Endothelial cell of umbilical vein (primary cell): ENCODE data around the gene DGAT2. TPM values are rescaled to one million over a fixed set of nuclear protein-coding genes. Genes with fewer than 3 reads are reported as not detected.

Source experiments
- BruUV-seq: library from RNA; stranded (reverse); fragments of 400-500 nt; replicated peaks from 2 replicates; lab custom pipeline; 2021; lab: Mats Ljungman, UMichigan
- CTCF ChIA-PET: fragments of 300-600, 350-600 bp; sonication (Branson Sonifier 250); formaldehyde crosslinking; loops from one replicate; lab custom pipeline; 2021; ENCODE audit warnings: antibody characterized with exemption, inconsistent platforms; lab: Charles Lee
- POLR2A ChIA-PET: fragments of 300-600, 350-600 bp; sonication (Branson Sonifier 250); formaldehyde crosslinking; loops from one replicate; lab custom pipeline; 2021; ENCODE audit warnings: antibody characterized with exemption, inconsistent platforms; lab: Charles Lee
- DNase-seq: peaks from one replicate; pipeline ENCODE4 v3.0.0-alpha.2; 2011; ENCODE audit warnings: low read depth, low spot score
- FAIRE-seq: peaks from 2 replicates; lab custom pipeline; 2011; peaks lifted over from hg19 to GRCh38; lab: Jason Lieb, UNC
- H2AFZ ChIP-seq: 2 replicates; pipeline ENCODE4 v1.6.0; 2012; ENCODE audit warnings: low read depth, low read length, control low read depth, inconsistent platforms
- H3K27ac ChIP-seq: 2 replicates; pipeline ENCODE4 v1.5.1; 2011; ENCODE audit warnings: low read depth, mild to moderate bottlenecking, control low read depth, low read length, moderate library complexity; ENCODE audit not compliant: insufficient read depth
- H3K27me3 ChIP-seq, 2 experiments: 2 replicates each; pipeline versions ENCODE4 v1.6.0 to v1.6.1; 2011; ENCODE audit warnings: low read length in 2 of 2, mixed read lengths in 1 of 2; ENCODE audit not compliant: control insufficient read depth in 2 of 2, insufficient read depth in 2 of 2
- H3K36me3 ChIP-seq, 2 experiments: 2 replicates in 1 of 2; 3 replicates in 1 of 2; pipeline ENCODE4 v1.5.1; 2011; ENCODE audit warnings: low read length in 2 of 2, mild to moderate bottlenecking in 1 of 2, moderate library complexity in 1 of 2; ENCODE audit not compliant: control insufficient read depth in 2 of 2, insufficient read depth in 2 of 2; ENCODE audit errors: extremely low read depth in 1 of 2
- H3K4me1 ChIP-seq: 3 replicates; pipeline ENCODE4 v1.5.1; 2011; ENCODE audit warnings: mild to moderate bottlenecking, low read length; ENCODE audit not compliant: control insufficient read depth, insufficient read depth; ENCODE audit errors: extremely low read depth
- H3K4me2 ChIP-seq: 2 replicates; pipeline ENCODE4 v1.6.1; 2011; ENCODE audit warnings: low read length, control low read depth, mixed read lengths; ENCODE audit not compliant: insufficient read depth
- H3K4me3 ChIP-seq, 3 experiments: fragments of 200-600 bp in 1 of 3; sonication (generic), shearing (Covaris generic) in 1 of 3; replicated peaks in 1 of 3; 2 replicates each; pipeline ENCODE4 v1.5.1; 2011 to 2016; ENCODE audit warnings: control low read depth in 3 of 3, low read length in 3 of 3, mild to moderate bottlenecking in 2 of 3, inconsistent platforms in 1 of 3, low read depth in 1 of 3, moderate library complexity in 1 of 3; ENCODE audit not compliant: insufficient read depth in 1 of 3
- H3K79me2 ChIP-seq: 2 replicates; pipeline ENCODE4 v1.6.0; 2012; ENCODE audit warnings: low read length, inconsistent platforms; ENCODE audit not compliant: control insufficient read depth, insufficient read depth
- H3K9ac ChIP-seq: replicated peaks from 2 replicates; pipeline ENCODE3; 2011; ENCODE audit warnings: low read length, control low read depth; ENCODE audit not compliant: insufficient read depth; ENCODE audit errors: extremely low read depth
- H3K9me1 ChIP-seq: replicated peaks from 3 replicates; pipeline ENCODE4 v1.6.0; 2011; ENCODE audit warnings: mild to moderate bottlenecking, low read length; ENCODE audit not compliant: control insufficient read depth, insufficient read depth; ENCODE audit errors: extremely low read depth
- H3K9me3 ChIP-seq: replicated peaks from 2 replicates; pipeline ENCODE4 v1.5.1; 2012; ENCODE audit warnings: low read length, inconsistent platforms; ENCODE audit not compliant: control insufficient read depth, insufficient read depth
- H4K20me1 ChIP-seq: replicated peaks from 2 replicates; pipeline ENCODE3; 2011; ENCODE audit warnings: mild to moderate bottlenecking, low read length; ENCODE audit not compliant: control insufficient read depth, insufficient read depth; ENCODE audit errors: extremely low read depth
- CTCF ChIP-seq, 2 donors: IDR thresholded peaks; 1 replicate in 1 of 2; 2 replicates in 1 of 2; pipeline ENCODE4 v1.5.1; 2011; ENCODE audit warnings: low read length in 2 of 2, mild to moderate bottlenecking in 2 of 2, moderate library complexity in 2 of 2, control low read depth in 1 of 2, inconsistent platforms in 1 of 2, low read depth in 1 of 2; ENCODE audit not compliant: insufficient read depth in 1 of 2; ENCODE audit errors: extremely low read depth in 1 of 2
- EZH2 ChIP-seq: IDR thresholded peaks from 2 replicates; pipeline ENCODE4 v1.6.1; 2012; ENCODE audit warnings: borderline replicate concordance, low read depth, mild to moderate bottlenecking, moderate library complexity, low read length, inconsistent platforms; ENCODE audit not compliant: severe bottlenecking
- FOS ChIP-seq: IDR thresholded peaks from 2 replicates; pipeline ENCODE4 v1.6.1; 2011; ENCODE audit warnings: mild to moderate bottlenecking, low read length, moderate library complexity, borderline replicate concordance; ENCODE audit not compliant: insufficient read depth
- GATA2 ChIP-seq: IDR thresholded peaks from 2 replicates; pipeline ENCODE4 v1.7.0; 2011; ENCODE audit warnings: low read depth, mild to moderate bottlenecking, moderate library complexity, mixed read lengths, low read length; ENCODE audit not compliant: insufficient read length, insufficient read depth
- JUN ChIP-seq: IDR thresholded peaks from 2 replicates; pipeline ENCODE4 v1.6.1; 2011; ENCODE audit warnings: borderline replicate concordance, low read depth; ENCODE audit not compliant: insufficient read length, insufficient read depth
- MAX ChIP-seq: IDR thresholded peaks from 2 replicates; pipeline ENCODE4 v1.6.1; 2011; ENCODE audit not compliant: insufficient read depth, insufficient read length
- MYC ChIP-seq: IDR thresholded peaks from one replicate; pipeline ENCODE4 v1.6.1; 2011; ENCODE audit warnings: mild to moderate bottlenecking, low read depth, low read length
- POLR2A ChIP-seq: IDR thresholded peaks from 2 replicates; pipeline ENCODE4 v1.6.1; 2012; ENCODE audit warnings: low read depth, mild to moderate bottlenecking, control low read depth, low read length
- POLR2AphosphoS5 ChIP-seq: IDR thresholded peaks from 2 replicates; pipeline ENCODE4 v1.6.1; 2012; ENCODE audit warnings: low read depth, mild to moderate bottlenecking, control low read depth, low read length, moderate library complexity; ENCODE audit not compliant: insufficient read depth
- dilution Hi-C: fragments of 300-500 bp; cut with MboI; formaldehyde crosslinking; loops from one replicate; pipeline ENCODE4 v1.15.0; 2019; ENCODE audit warnings: low sequenced_read_pairs; ENCODE audit not compliant: extremely low pct_ligation_motif_present
- intact Hi-C: fragments of 100-400 bp; cut with micrococcal nuclease; formaldehyde crosslinking; loops from one replicate; pipeline ENCODE4 v1.10.0; 2022
- polyA plus RNA-seq, 4 experiments: library from polyadenylated mRNA; depleted of rRNA in 3 of 4; stranded (reverse) in 3 of 4; unstranded in 1 of 4; fragments of >200 nt; gene quantifications; 2 replicates each; pipeline versions ENCODE4 v1.2.1 to v1.2.3, GENCODE V29; 2011 to 2012; ENCODE audit warnings: missing spikeins in 1 of 4
- total RNA-seq: library from RNA; stranded (reverse); gene quantifications from 2 replicates; pipeline ENCODE4 v1.2.3, GENCODE V29; 2021

DGAT2 gene
- total and polyA plus RNA-seq, 2 donors (not counting 3 experiments of a cell fraction or from before 2014, with no cell fraction given) = 0.55 to 0.79 TPM

GRCh38 chr11:75779960-75780359 lies 11.4 kb downstream of the DGAT2 start:
- FAIRE-seq = no peak

More at GRCh38 chr11:75779960-75780359, 11.4 kb downstream of the DGAT2 start:
- no peak overlapping the region for H3K27ac ChIP-seq
- intact Hi-C loops = no loop called here
- DNase-seq = no peak
- no peak for TF ChIP-seq MYC
- no peak for TF ChIP-seq POLR2AphosphoS5
- TF ChIP-seq JUN = no peak
- no peak for TF ChIP-seq FOS
- no peak for TF ChIP-seq MAX
- TF ChIP-seq EZH2 = no peak
- no peak for TF ChIP-seq CTCF (IDR thresholded peaks at IDR 0.05; ENCODE audit: extremely low read depth in 1 of 2, insufficient read depth in 1 of 2, low read depth in 1 of 2, low read length in 2 of 2)
- TF ChIP-seq GATA2 = no peak
- TF ChIP-seq POLR2A = no peak
- no peak overlapping the region for H3K4me3 ChIP-seq
- POLR2A ChIA-PET = no interaction called here
- peaks cover 11% of the 10 kb centered on the region for H3K4me1 ChIP-seq
- H3K36me3 ChIP-seq = no peaks in the 10 kb centered on the region
- H3K4me2 ChIP-seq = no peak overlapping the region
- no peak overlapping the region for H2AFZ ChIP-seq
- H4K20me1 ChIP-seq = no peaks in the 10 kb centered on the region
- H3K27me3 ChIP-seq = no peaks in the 10 kb centered on the region
- no peak overlapping the region for H3K9ac ChIP-seq
- BruUV-seq = no TSS peak
- no peaks in the 10 kb centered on the region for H3K9me3 ChIP-seq
- no peaks in the 10 kb centered on the region for H3K79me2 ChIP-seq
- H3K9me1 ChIP-seq = no peaks in the 10 kb centered on the region
- dilution Hi-C loops = no loop called here
- CTCF ChIA-PET = interaction anchor here (1.2 to 1.5 kb wide), 2 partner anchors 57 to 372 kb away, joined by 4 to 5 read pairs; no protein-coding TSS in a partner anchor
